Skeletal muscle satellite cell (primary cell): ENCODE results near the gene JAK1.

ENCODE experiments used
- H3K27me3 ChIP-seq: 2 replicates; pipeline ENCODE4 v1.7.0; 2013; ENCODE audit warnings: low read length; ENCODE audit not compliant: control insufficient read depth, insufficient read depth
- H3K36me3 ChIP-seq: 2 replicates; pipeline ENCODE4 v1.7.0; 2013; ENCODE audit warnings: mild to moderate bottlenecking, control low read depth, low read length; ENCODE audit not compliant: insufficient read depth
- H3K4me1 ChIP-seq: 2 replicates; pipeline ENCODE4 v1.7.0; 2013; ENCODE audit warnings: low read length; ENCODE audit not compliant: control insufficient read depth, insufficient read depth
- H3K4me2 ChIP-seq: 2 replicates; pipeline ENCODE4 v1.7.0; 2013; ENCODE audit warnings: mild to moderate bottlenecking, low read length
- H3K4me3 ChIP-seq: 2 replicates; pipeline ENCODE4 v1.7.0; 2013; ENCODE audit warnings: low read length
- H3K9ac ChIP-seq: 2 replicates; pipeline ENCODE4 v1.7.0; 2013; ENCODE audit warnings: mild to moderate bottlenecking, low read depth, low read length, moderate library complexity
- H3K9me3 ChIP-seq: replicated peaks from 2 replicates; pipeline ENCODE4 v1.7.0; 2013; ENCODE audit warnings: mild to moderate bottlenecking, control low read depth, low read length

Gene JAK1

GRCh38 chr1:64854674-64855073 is 111.7 kb downstream of the JAK1 start:
- Histone ChIP-seq H3K36me3 (peaks cover 81% of the 10 kb centered on the region), H3K4me3 (no peak overlapping the region), H3K27me3 (no peaks in the 10 kb centered on the region), H3K4me1 (no peaks in the 10 kb centered on the region), H3K9me3 (no peaks in the 10 kb centered on the region), H3K9ac (no peak overlapping the region), H3K4me2 (no peak overlapping the region)

GRCh38 chr1:64851664-64852063 is 114.7 kb downstream of the JAK1 start:
- no peak overlapping the region for H3K9ac ChIP-seq
- H3K27me3 ChIP-seq = no peaks in the 10 kb centered on the region
- H3K4me1 ChIP-seq = no peaks in the 10 kb centered on the region
- no peaks in the 10 kb centered on the region for H3K9me3 ChIP-seq
- H3K4me2 ChIP-seq = no peak overlapping the region
- H3K36me3 ChIP-seq = peaks cover 64% of the 10 kb centered on the region
- no peak overlapping the region for H3K4me3 ChIP-seq

- H3K4me2 ChIP-seq = no peak overlapping the region
- no peak overlapping the region for H3K4me3 ChIP-seq
- no peak overlapping the region for H3K9ac ChIP-seq
- H3K36me3 ChIP-seq = peaks cover 67% of the 10 kb centered on the region
- H3K4me1 ChIP-seq = no peaks in the 10 kb centered on the region
- no peaks in the 10 kb centered on the region for H3K27me3 ChIP-seq
- H3K9me3 ChIP-seq = no peaks in the 10 kb centered on the region
Measured at GRCh38 chr1:64850846-64851245, 115.5 kb downstream of the JAK1 start.

- Histone ChIP-seq H3K27me3 (no peaks in the 10 kb centered on the region), H3K36me3 (peaks cover 68% of the 10 kb centered on the region), H3K4me3 (no peak overlapping the region), H3K4me1 (no peaks in the 10 kb centered on the region), H3K9me3 (no peaks in the 10 kb centered on the region), H3K9ac (no peak overlapping the region), H3K4me2 (no peak overlapping the region)
Measured at GRCh38 chr1:64849942-64850341, 116.4 kb downstream of the JAK1 start.

- Histone ChIP-seq H3K4me1 (no peaks in the 10 kb centered on the region), H3K9me3 (no peaks in the 10 kb centered on the region), H3K9ac (no peak overlapping the region), H3K36me3 (peaks cover 68% of the 10 kb centered on the region), H3K27me3 (no peaks in the 10 kb centered on the region), H3K4me2 (no peak overlapping the region), H3K4me3 (no peak overlapping the region)
Measured at GRCh38 chr1:64848803-64849202, 117.5 kb downstream of the JAK1 start.

GRCh38 chr1:64848136-64848535 is 118.2 kb downstream of the JAK1 start:
- Histone ChIP-seq H3K4me2 (no peak overlapping the region), H3K4me3 (no peak overlapping the region), H3K36me3 (peaks cover 67% of the 10 kb centered on the region), H3K9me3 (no peaks in the 10 kb centered on the region), H3K4me1 (no peaks in the 10 kb centered on the region), H3K9ac (no peak overlapping the region), H3K27me3 (no peaks in the 10 kb centered on the region)

GRCh38 chr1:64847666-64848065 is 118.7 kb downstream of the JAK1 start:
- H3K9ac ChIP-seq = no peak overlapping the region
- no peaks in the 10 kb centered on the region for H3K9me3 ChIP-seq
- H3K36me3 ChIP-seq = peaks cover 66% of the 10 kb centered on the region

GRCh38 chr1:64846573-64847430 is 119.5 kb downstream of the JAK1 start:
- Histone ChIP-seq H3K9ac (no peak overlapping the region), H3K9me3 (no peaks in the 10 kb centered on the region), H3K4me3 (no peak overlapping the region), H3K4me2 (no peak overlapping the region), H3K27me3 (no peaks in the 10 kb centered on the region), H3K4me1 (no peaks in the 10 kb centered on the region), H3K36me3 (peaks cover 60% of the 10 kb centered on the region)

More at GRCh38 chr1:64847666-64848065, 118.7 kb downstream of the JAK1 start:
- Histone ChIP-seq H3K4me2 (no peak overlapping the region), H3K27me3 (no peaks in the 10 kb centered on the region), H3K4me3 (no peak overlapping the region), H3K4me1 (no peaks in the 10 kb centered on the region)

GRCh38 chr1:64845831-64846425 is 120.4 kb downstream of the JAK1 start:
- no peak overlapping the region for H3K9ac ChIP-seq
- no peak overlapping the region for H3K4me2 ChIP-seq
- peaks cover 6% of the 10 kb centered on the region for H3K4me1 ChIP-seq
- H3K4me3 ChIP-seq = no peak overlapping the region
- no peaks in the 10 kb centered on the region for H3K9me3 ChIP-seq
- H3K36me3 ChIP-seq = peaks cover 64% of the 10 kb centered on the region
- no peaks in the 10 kb centered on the region for H3K27me3 ChIP-seq

GRCh38 chr1:64844609-64845008 is 121.7 kb downstream of the JAK1 start:
- no peak overlapping the region for H3K4me3 ChIP-seq
- H3K9ac ChIP-seq = no peak overlapping the region
- peaks cover 6% of the 10 kb centered on the region for H3K4me1 ChIP-seq
- peaks cover 65% of the 10 kb centered on the region for H3K36me3 ChIP-seq
- no peak overlapping the region for H3K4me2 ChIP-seq
- no peaks in the 10 kb centered on the region for H3K27me3 ChIP-seq
- H3K9me3 ChIP-seq = no peaks in the 10 kb centered on the region

GRCh38 chr1:64844175-64844574 is 122.2 kb downstream of the JAK1 start:
- H3K4me3 ChIP-seq = no peak overlapping the region
- no peaks in the 10 kb centered on the region for H3K27me3 ChIP-seq
- peaks cover 6% of the 10 kb centered on the region for H3K4me1 ChIP-seq
- H3K9me3 ChIP-seq = no peaks in the 10 kb centered on the region
- H3K36me3 ChIP-seq = peaks cover 70% of the 10 kb centered on the region
- H3K9ac ChIP-seq = no peak overlapping the region
- no peak overlapping the region for H3K4me2 ChIP-seq

- Histone ChIP-seq H3K4me3 (no peak overlapping the region), H3K27me3 (no peaks in the 10 kb centered on the region), H3K4me2 (no peak overlapping the region), H3K4me1 (peaks cover 6% of the 10 kb centered on the region), H3K36me3 (peaks cover 72% of the 10 kb centered on the region), H3K9me3 (no peaks in the 10 kb centered on the region), H3K9ac (no peak overlapping the region)
Measured at GRCh38 chr1:64843675-64844074, 122.7 kb downstream of the JAK1 start.
